SK-N-SH treated with all-trans-retinoic acid at 6 μM for 48 hours (cell line): ENCODE measurements around the gene PPA2.

Source experiments
- BACH2 ChIP-seq: fragments of 250-450 bp; sonication (Bioruptor Pico); IDR thresholded peaks from 2 replicates; pipeline ENCODE4 v1.9.0; 2021; ENCODE audit warnings: mild to moderate bottlenecking, borderline replicate concordance
- CREB5 ChIP-seq: fragments of 250-450 bp; sonication (Bioruptor Pico); IDR thresholded peaks from 2 replicates; pipeline ENCODE4 v1.5.1; 2020; ENCODE audit warnings: low read depth, mild to moderate bottlenecking, moderate library complexity
- ISL1 ChIP-seq: fragments of 250-450 bp; sonication (Bioruptor Pico); IDR thresholded peaks from 2 replicates; pipeline ENCODE4 v2.1.2; 2022; ENCODE audit warnings: mild to moderate bottlenecking, moderate library complexity
- PATZ1 ChIP-seq: fragments of 250-450 bp; sonication (Bioruptor Pico); IDR thresholded peaks from 2 replicates; pipeline ENCODE4 v1.8.0; 2020; ENCODE audit warnings: mild to moderate bottlenecking, moderate library complexity, borderline replicate concordance

- no peak for TF ChIP-seq ISL1 (CRISPR knock-in tag)
- no peak for TF ChIP-seq BACH2
- no peak for TF ChIP-seq PATZ1 (CRISPR knock-in tag)
- TF ChIP-seq CREB5: no peak
Measured at GRCh38 chr4:105451346-105451745, 22.5 kb downstream of the PPA2 start.
